Suprapubic skin (tissue), 4 donors: ENCODE results near the gene PTPRN2. TPM values are rescaled to one million over a fixed set of nuclear protein-coding genes. Genes with fewer than 3 reads are reported as not detected.

Experiments used
- DNase-seq, 2 donors: peaks; one replicate each; pipeline ENCODE4 v3.0.0-alpha.2; 2019; ENCODE audit warnings: low spot score in 2 of 2
- H3K27ac ChIP-seq: fragments of 200-600 bp; sonication (generic); one replicate; pipeline ENCODE4 v1.5.1; 2019
- H3K27me3 ChIP-seq: fragments of 200-600 bp; sonication (generic); one replicate; pipeline ENCODE4 v1.5.1; 2019
- H3K36me3 ChIP-seq: fragments of 200-600 bp; sonication (generic); one replicate; pipeline ENCODE4 v1.5.1; 2019
- H3K4me1 ChIP-seq: fragments of 200-600 bp; sonication (generic); one replicate; pipeline ENCODE4 v1.5.1; 2019
- H3K4me3 ChIP-seq: fragments of 200-600 bp; sonication (generic); one replicate; pipeline ENCODE4 v1.5.1; 2019; ENCODE audit warnings: mild to moderate bottlenecking
- H3K9me3 ChIP-seq: fragments of 200-600 bp; sonication (generic); one replicate; pipeline ENCODE4 v1.5.1; 2019
- CTCF ChIP-seq, 2 donors: fragments of 200-600 bp in 1 of 2; fragments of 450-650 bp in 1 of 2; sonication (generic) in 1 of 2; IDR thresholded peaks; one replicate each; pipeline ENCODE4 v1.5.1; 2016 to 2019; ENCODE audit warnings: antibody characterized with exemption in 2 of 2, mild to moderate bottlenecking in 1 of 2, moderate library complexity in 1 of 2
- EP300 ChIP-seq: sonication (generic); formaldehyde crosslinking; IDR thresholded peaks from one replicate; pipeline ENCODE4 v1.6.1; 2017; ENCODE audit warnings: antibody characterized with exemption
- POLR2A ChIP-seq, 2 donors: fragments of 450-650 bp; IDR thresholded peaks; one replicate each; pipeline ENCODE4 v1.6.1; 2017; ENCODE audit warnings: antibody characterized with exemption in 2 of 2, mild to moderate bottlenecking in 2 of 2, moderate library complexity in 2 of 2
- POLR2AphosphoS5 ChIP-seq, 3 donors: sonication (generic); formaldehyde crosslinking; IDR thresholded peaks; one replicate each; pipeline ENCODE4 v1.6.1; 2017; ENCODE audit warnings: antibody characterized with exemption in 3 of 3
- WGBS: methylation state at CpG from one replicate; pipeline ENCODE4 v1.1.5; 2018; 5-methylcytosine and 5-hydroxymethylcytosine counted together
- total RNA-seq, 4 donors: library from RNA; depleted of rRNA; stranded (reverse); fragments of >200 nt; gene quantifications; one replicate each; pipeline ENCODE4 v1.1.0, GENCODE V29; 2016

PTPRN2 gene
- total RNA-seq, 4 donors from 2014 or later, result 0.23 to 1.8 (median 1.3) TPM

- Histone ChIP-seq H3K27me3 (no peaks in the 10 kb centered on the region), H3K4me3 (peak overlapping the region; percentile 11), H3K4me1 (peaks cover 12% of the 10 kb centered on the region), H3K9me3 (no peaks in the 10 kb centered on the region), H3K27ac (no peak overlapping the region), H3K36me3 (no peaks in the 10 kb centered on the region)
- 20% methylated on average over 20 of the region's 20 CpGs for WGBS
- no peak for TF ChIP-seq CTCF (IDR thresholded peaks at IDR 0.05)
- TF ChIP-seq POLR2AphosphoS5 (IDR thresholded peaks at IDR 0.05), result no peak
- no peak for TF ChIP-seq EP300
- TF ChIP-seq POLR2A (IDR thresholded peaks at IDR 0.05), result no peak
- no peak for DNase-seq
These were observed 736.0 kb downstream of the PTPRN2 start for GRCh38 chr7:157851501-157852067.

GRCh38 chr7:157850481-157851444 is 736.9 kb downstream of the PTPRN2 start:
- TF ChIP-seq EP300 (no peak), POLR2A (IDR thresholded peaks at IDR 0.05) (no peak), CTCF (IDR thresholded peaks at IDR 0.05) (no peak), POLR2AphosphoS5 (IDR thresholded peaks at IDR 0.05) (no peak)
- Histone ChIP-seq H3K27ac (no peak overlapping the region), H3K4me3 (peak overlapping the region; percentile 11), H3K4me1 (peaks cover 12% of the 10 kb centered on the region), H3K27me3 (no peaks in the 10 kb centered on the region), H3K9me3 (no peaks in the 10 kb centered on the region), H3K36me3 (no peaks in the 10 kb centered on the region)
- no peak for DNase-seq
- 86% methylated on average over 20 of the region's 20 CpGs for WGBS

- TF ChIP-seq CTCF (IDR thresholded peaks at IDR 0.05) (no peak), POLR2A (IDR thresholded peaks at IDR 0.05) (no peak), EP300 (no peak), POLR2AphosphoS5 (IDR thresholded peaks at IDR 0.05) (no peak)
- no peak overlapping the region for H3K4me3 ChIP-seq
- no peak overlapping the region for H3K27ac ChIP-seq
- no peaks in the 10 kb centered on the region for H3K9me3 ChIP-seq
- no peaks in the 10 kb centered on the region for H3K36me3 ChIP-seq
- H3K27me3 ChIP-seq, result no peaks in the 10 kb centered on the region
- peaks cover 12% of the 10 kb centered on the region for H3K4me1 ChIP-seq
- no peak for DNase-seq
- 90% methylated on average over 10 of the region's 10 CpGs for WGBS
These were observed 737.9 kb downstream of the PTPRN2 start for GRCh38 chr7:157849726-157850125.

GRCh38 chr7:157849341-157849596 is 738.4 kb downstream of the PTPRN2 start:
- no peaks in the 10 kb centered on the region for H3K36me3 ChIP-seq
- TF ChIP-seq POLR2A (IDR thresholded peaks at IDR 0.05) (no peak), POLR2AphosphoS5 (IDR thresholded peaks at IDR 0.05) (no peak), EP300 (no peak), CTCF (IDR thresholded peaks at IDR 0.05) (no peak)
- DNase-seq, result no peak
- peaks cover 12% of the 10 kb centered on the region for H3K4me1 ChIP-seq
- H3K27ac ChIP-seq, result no peak overlapping the region
- WGBS, result no CpG with 5 or more reads among the region's 6 CpGs
- no peak overlapping the region for H3K4me3 ChIP-seq
- H3K9me3 ChIP-seq, result no peaks in the 10 kb centered on the region
- H3K27me3 ChIP-seq, result no peaks in the 10 kb centered on the region
